Mammary epithelial cell (primary cell): ENCODE data around the gene CIAO1.

Source experiments
- EZH2 ChIP-seq: IDR thresholded peaks from 2 replicates; pipeline ENCODE4 v1.6.1; 2012; ENCODE audit warnings: low read length, inconsistent platforms, borderline replicate concordance
- TF ChIP-seq, protein P1 (sequence below), 2 donors: IDR thresholded peaks in 1 of 2; conservative IDR thresholded peaks in 1 of 2; 2 replicates each; pipeline ENCODE4 v1.5.1; 2011 to 2012; ENCODE audit warnings: inconsistent platforms in 2 of 2, low read length in 2 of 2, mild to moderate bottlenecking in 2 of 2, control low read depth in 1 of 2, low read depth in 1 of 2; ENCODE audit not compliant: insufficient read depth in 1 of 2; ENCODE audit errors: extremely low read depth in 1 of 2

DNA sequence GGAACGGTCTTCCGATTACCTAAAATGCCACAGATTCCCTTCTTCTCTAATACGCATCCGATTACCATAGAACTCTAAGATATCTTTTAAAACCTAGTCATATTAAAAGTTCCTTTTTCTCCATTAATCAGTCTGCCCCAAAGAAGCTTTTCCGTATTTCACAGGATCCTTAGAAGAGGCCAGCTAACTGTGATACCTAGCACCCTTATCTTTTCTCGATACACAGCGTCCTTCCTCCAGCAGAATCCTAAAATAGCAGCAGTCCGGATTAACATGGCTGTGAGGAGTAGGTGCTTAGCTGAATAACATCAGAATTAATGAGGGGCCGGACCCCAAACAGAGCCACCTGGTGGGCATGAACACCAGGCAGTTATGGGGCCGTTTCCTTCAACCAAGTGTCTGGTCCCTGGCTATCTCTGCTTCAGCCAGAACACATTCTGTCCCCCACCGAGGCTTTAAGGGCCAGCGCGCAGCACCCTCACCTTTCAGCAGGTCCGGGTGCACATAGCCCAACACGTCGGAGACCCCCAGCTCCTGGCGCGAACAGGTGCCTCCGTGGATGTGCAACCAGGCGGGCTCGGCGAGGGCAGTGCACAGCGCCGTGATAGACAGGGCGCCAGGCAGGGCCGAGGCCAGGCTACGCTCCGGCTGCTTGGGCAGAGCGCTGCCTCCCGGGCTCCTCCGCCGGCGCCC lies 1.2 kb upstream of the CIAO1 start:
- TF ChIP-seq, protein P1, sequence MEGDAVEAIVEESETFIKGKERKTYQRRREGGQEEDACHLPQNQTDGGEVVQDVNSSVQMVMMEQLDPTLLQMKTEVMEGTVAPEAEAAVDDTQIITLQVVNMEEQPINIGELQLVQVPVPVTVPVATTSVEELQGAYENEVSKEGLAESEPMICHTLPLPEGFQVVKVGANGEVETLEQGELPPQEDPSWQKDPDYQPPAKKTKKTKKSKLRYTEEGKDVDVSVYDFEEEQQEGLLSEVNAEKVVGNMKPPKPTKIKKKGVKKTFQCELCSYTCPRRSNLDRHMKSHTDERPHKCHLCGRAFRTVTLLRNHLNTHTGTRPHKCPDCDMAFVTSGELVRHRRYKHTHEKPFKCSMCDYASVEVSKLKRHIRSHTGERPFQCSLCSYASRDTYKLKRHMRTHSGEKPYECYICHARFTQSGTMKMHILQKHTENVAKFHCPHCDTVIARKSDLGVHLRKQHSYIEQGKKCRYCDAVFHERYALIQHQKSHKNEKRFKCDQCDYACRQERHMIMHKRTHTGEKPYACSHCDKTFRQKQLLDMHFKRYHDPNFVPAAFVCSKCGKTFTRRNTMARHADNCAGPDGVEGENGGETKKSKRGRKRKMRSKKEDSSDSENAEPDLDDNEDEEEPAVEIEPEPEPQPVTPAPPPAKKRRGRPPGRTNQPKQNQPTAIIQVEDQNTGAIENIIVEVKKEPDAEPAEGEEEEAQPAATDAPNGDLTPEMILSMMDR (conservative IDR thresholded peaks at IDR 0.05 in 1 of 2, IDR thresholded peaks at IDR 0.05 in 1 of 2; ENCODE audit: extremely low read depth in 1 of 2, insufficient read depth in 1 of 2, low read depth in 1 of 2, low read length in 2 of 2): peak; percentile 34 to 35
- TF ChIP-seq EZH2: no peak
